GM19452 (cell line): Measurements from ENCODE around the gene ROBO2.

ENCODE experiments used
- ATAC-seq: cut with Tn5 transposase; IDR thresholded peaks from one replicate; pipeline ENCODE4 v1.9.1; 2021; ENCODE audit not compliant: unreplicated experiment

Gene ROBO2

GRCh38 chr3:77541203-77541922 lies 501.5 kb downstream of the ROBO2 start:
- ATAC-seq, result no peak

GRCh38 chr3:77546246-77546645 lies 506.3 kb downstream of the ROBO2 start:
- ATAC-seq, result no peak

GRCh38 chr3:77549034-77549433 lies 509.1 kb downstream of the ROBO2 start:
- ATAC-seq, result no peak

- ATAC-seq, result no peak
Observed at GRCh38 chr3:77553240-77553639, 513.3 kb downstream of the ROBO2 start.

- no peak for ATAC-seq
Observed at GRCh38 chr3:77562089-77562488, 522.2 kb downstream of the ROBO2 start.

- no peak for ATAC-seq
Observed at GRCh38 chr3:77563012-77563411, 523.1 kb downstream of the ROBO2 start.

- no peak for ATAC-seq
Observed at GRCh38 chr3:77566055-77566454, 526.2 kb downstream of the ROBO2 start.

GRCh38 chr3:77571971-77572715 lies 532.2 kb downstream of the ROBO2 start:
- no peak for ATAC-seq

GRCh38 chr3:77577264-77577663 lies 537.4 kb downstream of the ROBO2 start:
- ATAC-seq, result no peak

GRCh38 chr3:77586216-77586615 lies 546.3 kb downstream of the ROBO2 start:
- ATAC-seq, result no peak

- ATAC-seq, result no peak
Observed at GRCh38 chr3:77588863-77589262, 549.0 kb downstream of the ROBO2 start.

- ATAC-seq, result no peak
Observed at GRCh38 chr3:77590191-77590590, 550.3 kb downstream of the ROBO2 start.

GRCh38 chr3:77595371-77595870 lies 555.5 kb downstream of the ROBO2 start:
- ATAC-seq, result no peak

- no peak for ATAC-seq
Observed at GRCh38 chr3:77599948-77600347, 560.0 kb downstream of the ROBO2 start.

GRCh38 chr3:77601823-77602415 lies 562.0 kb downstream of the ROBO2 start:
- ATAC-seq, result no peak

GRCh38 chr3:77602722-77603121 lies 562.8 kb downstream of the ROBO2 start:
- no peak for ATAC-seq

GRCh38 chr3:77605308-77605707 lies 565.4 kb downstream of the ROBO2 start:
- ATAC-seq, result no peak

GRCh38 chr3:77605865-77606264 lies 566.0 kb downstream of the ROBO2 start:
- ATAC-seq, result no peak

- ATAC-seq, result no peak
Observed at GRCh38 chr3:77606372-77606771, 566.5 kb downstream of the ROBO2 start.

GRCh38 chr3:77618686-77619085 lies 578.8 kb downstream of the ROBO2 start:
- no peak for ATAC-seq

GRCh38 chr3:77620009-77620408 lies 580.1 kb downstream of the ROBO2 start:
- no peak for ATAC-seq

GRCh38 chr3:77623500-77623899 lies 583.6 kb downstream of the ROBO2 start:
- ATAC-seq, result no peak
